Measurements from ENCODE around the gene PTPRO.

Gene PTPRO

DNA sequence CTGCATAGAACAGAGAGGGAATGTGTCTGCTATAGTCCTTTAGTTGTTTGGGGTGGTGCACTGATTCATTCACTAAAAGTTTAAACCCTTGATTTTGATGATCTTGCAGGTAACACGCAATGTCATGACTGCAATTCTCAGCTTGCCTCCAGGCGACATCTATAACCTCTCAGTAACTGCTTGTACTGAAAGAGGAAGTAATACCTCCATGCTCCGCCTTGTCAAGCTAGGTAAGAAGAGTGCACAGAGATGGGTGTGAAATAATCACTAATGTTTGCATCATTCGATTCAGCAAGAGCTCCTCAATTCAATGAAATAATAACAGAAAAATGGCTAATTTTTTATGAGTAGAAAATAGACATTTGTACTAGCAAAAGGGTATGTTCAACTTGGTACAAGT lies 203.7 kb downstream of the PTPRO start:
- no peak for DNase-seq (ENCODE audit: low read depth)

- no peak for DNase-seq (ENCODE audit: low read depth)
Measured at GRCh38 chr12:15527201-15528080, 205.1 kb downstream of the PTPRO start.

GRCh38 chr12:15528666-15529065 lies 206.4 kb downstream of the PTPRO start:
- no peak for DNase-seq (ENCODE audit: low read depth)

- DNase-seq (ENCODE audit: low read depth): no peak
Measured at GRCh38 chr12:15530361-15530760, 208.1 kb downstream of the PTPRO start.

DNA sequence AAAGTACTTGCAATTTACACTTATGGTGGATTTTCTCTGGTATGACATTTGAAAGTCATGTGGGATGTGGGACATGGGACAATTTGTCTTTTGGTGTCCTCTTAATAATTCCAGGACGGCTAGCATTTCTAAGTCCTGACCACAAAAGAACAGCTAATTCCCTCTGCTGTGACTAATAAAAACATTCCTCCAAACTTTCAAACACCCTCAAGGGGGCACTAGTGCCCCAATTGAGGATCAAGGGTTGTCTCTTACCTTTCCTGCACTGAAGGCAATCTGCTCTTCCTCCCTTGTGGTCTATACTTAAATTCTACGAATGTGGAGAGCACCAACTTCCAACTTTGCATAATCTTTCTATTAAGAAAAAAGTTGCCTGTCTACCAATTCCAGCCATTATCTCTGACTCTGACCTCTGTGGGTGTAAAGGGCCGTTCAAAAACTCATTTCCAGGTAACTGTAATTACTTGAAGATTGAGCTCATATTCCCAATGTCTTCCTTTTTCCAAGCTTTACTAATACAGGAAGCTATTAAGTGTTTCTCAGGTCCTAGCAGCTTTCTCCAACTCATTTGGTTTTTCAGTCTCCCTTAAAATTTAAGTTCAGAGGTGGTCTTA lies 210.2 kb downstream of the PTPRO start:
- DNase-seq (ENCODE audit: low read depth): peak; percentile 31

GRCh38 chr12:15534322-15534721 lies 212.0 kb downstream of the PTPRO start:
- peak; percentile 16 for DNase-seq (ENCODE audit: low read depth)

DNA sequence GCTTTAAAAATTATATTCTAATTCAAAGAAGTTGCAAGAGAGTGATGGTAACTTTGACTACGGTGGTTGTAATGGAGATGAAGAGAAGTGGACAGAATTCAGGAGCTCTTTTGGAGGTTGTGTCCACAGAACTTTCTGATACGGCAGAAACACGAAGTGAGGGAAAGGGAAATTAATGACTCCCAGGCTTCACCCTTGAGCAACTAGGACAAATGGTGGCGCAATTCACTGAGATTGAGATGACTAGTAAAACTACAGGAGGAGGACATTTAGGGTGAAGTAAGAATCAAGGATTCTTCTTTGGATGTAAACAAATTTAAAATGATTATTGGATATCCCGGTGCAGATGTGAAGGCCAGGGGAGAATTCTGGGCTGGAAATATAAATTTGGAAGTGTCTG lies 212.6 kb downstream of the PTPRO start:
- no peak for DNase-seq (ENCODE audit: low read depth)

- no peak for DNase-seq (ENCODE audit: low read depth)
Measured at GRCh38 chr12:15535352-15535781, 213.1 kb downstream of the PTPRO start.

GRCh38 chr12:15536446-15536845 lies 214.1 kb downstream of the PTPRO start:
- DNase-seq (ENCODE audit: low read depth): no peak

GRCh38 chr12:15538881-15539280 lies 216.6 kb downstream of the PTPRO start:
- DNase-seq (ENCODE audit: low read depth): no peak

DNA sequence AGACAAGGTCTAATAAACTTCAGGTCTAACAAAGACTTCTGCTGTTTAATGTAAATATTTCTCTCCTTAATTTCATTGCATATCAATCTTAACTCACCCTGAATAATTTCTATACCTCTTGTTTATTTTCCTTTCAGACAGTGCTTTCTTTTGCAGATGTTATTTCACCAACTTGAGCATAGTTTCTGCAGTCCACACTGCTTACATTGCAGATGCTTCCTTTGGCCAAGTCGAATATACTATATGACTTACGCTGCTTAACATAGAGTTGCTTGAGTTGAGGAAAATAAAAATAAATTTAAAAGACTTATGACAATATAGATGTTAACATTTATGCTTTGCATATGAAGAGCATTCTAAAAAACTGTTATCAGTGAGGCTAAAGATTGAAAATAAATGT lies 217.7 kb downstream of the PTPRO start:
- DNase-seq (ENCODE audit: low read depth): no peak

DNA sequence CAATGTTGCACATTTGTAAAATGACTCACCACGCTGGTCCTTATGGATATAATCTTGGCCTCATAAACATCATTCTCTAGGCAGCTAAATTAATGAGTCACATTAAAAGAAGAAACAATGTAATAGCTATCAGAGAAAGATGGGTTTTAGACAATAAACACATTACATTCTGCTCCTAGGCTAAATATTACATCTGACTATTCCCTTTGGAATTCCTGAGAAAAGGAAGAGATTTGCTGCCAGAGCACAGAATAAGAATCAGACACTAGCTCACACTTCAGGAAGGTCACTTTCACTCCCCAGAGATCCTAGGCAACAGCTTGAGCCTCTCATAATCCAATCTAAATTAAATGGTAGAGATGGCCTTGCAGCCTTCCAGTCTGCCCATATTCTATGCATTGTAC lies 218.2 kb downstream of the PTPRO start:
- DNase-seq (ENCODE audit: low read depth): no peak

DNA sequence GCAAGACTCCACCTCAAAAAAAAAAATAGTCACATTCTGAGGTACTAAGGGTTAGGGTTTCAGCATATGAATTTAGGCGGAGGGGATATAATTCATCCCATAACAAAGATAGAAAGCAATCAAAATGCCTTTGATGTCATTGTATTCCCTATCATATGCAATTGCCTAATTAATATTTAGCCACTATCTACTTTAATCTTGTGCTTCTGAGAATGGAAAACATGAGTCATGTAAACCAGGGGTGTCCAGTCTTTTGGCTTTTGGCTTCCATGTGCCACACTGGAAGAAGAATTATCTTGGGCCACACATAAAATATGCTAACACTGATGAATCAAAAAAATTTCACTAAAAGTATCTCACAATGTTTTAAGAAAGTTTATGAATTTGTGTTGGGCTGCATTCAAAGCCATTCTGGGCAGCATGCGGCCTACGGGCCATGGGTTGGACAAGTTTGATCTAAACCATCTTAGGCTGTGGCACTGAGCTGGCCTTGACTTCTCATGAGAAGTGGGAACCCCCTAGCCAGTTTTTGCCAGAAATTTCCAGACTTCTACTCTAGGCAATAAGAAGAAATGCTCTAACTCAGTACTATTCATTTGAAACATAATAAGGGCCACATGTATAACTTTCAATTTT lies 219.8 kb downstream of the PTPRO start:
- DNase-seq (ENCODE audit: low read depth): no peak

DNA sequence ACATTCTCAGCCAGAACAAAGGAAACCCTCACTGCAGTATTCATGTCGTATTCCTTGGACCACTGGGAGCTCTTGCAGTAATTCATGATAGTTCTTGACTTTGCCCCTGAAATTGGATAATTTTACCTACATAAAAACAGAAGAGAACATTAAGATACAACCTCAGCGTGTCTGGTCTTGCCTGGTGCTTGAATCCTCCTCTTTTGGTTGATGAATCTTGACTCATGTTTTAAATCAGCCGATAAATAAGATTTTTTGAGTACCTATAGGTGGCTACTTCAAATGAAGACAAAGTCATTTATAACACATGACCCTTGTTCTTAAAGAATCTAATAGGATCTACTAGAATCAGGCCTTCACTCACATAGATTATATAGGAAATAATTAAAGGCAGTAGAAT lies 221.0 kb downstream of the PTPRO start:
- DNase-seq (ENCODE audit: low read depth): no peak

DNA sequence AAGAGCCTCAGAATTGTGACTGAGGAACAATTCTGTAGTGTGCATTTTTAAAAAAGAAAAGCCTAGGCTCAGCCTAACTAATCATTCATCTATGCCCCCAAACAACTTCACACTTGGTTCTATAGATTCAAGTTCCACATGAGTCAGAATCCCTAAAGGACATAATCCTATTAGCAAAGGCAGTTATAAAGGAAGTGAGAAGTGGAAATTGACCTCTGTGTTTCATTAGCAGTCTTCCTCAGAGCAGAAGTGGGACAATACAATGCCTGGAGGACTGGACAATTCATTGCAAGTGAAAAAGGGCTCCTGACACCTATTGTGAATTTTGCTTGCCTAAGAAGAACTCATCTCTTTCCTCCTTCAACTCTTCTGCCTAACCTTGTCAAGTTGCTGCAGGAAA lies 222.3 kb downstream of the PTPRO start:
- no peak for DNase-seq (ENCODE audit: low read depth)

DNA sequence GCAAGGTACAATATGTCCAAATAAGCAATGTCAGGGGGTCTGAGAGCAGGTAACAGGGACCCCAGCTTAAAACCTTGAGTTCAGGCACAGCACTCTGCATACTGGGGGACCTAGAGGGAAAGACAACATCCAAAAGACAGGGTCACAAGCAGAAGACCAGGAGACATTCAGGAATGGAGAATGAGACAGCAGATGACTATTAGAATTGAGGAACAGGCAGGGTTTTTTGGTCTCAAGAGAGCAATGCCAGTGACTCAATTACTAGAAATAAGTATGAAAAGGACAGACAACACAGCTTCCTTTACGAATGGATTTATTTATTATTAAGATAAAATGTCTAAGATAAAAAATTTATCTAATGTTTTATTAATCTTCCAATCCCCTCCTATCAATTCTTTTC lies 223.0 kb downstream of the PTPRO start:
- no peak for DNase-seq (ENCODE audit: low read depth)

DNA sequence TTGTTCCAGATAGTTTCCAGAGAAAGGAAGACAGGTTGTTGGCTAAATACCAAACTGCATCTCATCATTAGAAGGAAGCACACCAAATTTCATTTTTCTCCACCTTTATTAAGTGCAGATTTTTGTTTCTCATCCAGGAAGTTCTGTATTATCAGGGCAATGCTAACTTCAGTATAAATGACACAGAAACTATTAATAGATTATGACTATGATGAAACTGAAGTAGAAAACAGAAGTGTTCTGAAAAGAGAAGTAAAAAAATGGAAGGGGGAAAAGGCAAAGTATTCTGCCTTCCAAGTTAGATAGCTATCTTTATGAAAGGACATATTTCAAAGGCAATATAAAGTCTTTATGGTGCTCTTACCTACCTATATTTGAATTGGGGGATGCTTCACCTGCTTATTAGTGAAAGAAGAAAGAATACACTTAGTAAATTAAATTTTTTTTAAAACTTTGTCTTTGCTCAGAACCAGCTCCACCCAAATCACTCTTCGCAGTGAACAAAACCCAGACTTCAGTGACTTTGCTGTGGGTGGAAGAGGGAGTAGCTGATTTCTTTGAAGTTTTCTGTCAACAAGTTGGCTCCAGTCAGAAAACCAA lies 223.9 kb downstream of the PTPRO start:
- no peak for DNase-seq (ENCODE audit: low read depth)

GRCh38 chr12:15547063-15547462 lies 224.8 kb downstream of the PTPRO start:
- DNase-seq (ENCODE audit: low read depth): no peak

DNA sequence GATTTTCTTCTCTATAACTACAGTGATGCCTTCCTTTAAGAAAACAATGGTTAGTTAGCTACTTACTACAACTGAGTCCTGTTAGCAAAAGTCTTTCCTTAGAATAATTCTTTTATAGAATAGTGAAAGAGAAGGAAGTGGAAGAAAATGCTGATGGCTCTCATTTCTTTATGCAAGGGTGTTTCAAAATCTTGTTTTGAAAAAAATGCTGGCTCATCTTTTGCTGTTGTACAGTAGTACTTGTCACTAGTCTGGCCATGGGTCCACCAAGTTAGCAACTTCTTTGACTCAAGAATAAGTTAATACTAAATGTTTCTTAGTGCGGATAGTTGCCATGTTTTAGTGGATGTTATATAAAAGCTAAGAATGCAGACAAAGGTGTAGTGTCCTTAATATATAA lies 225.4 kb downstream of the PTPRO start:
- DNase-seq (ENCODE audit: low read depth): no peak

DNA sequence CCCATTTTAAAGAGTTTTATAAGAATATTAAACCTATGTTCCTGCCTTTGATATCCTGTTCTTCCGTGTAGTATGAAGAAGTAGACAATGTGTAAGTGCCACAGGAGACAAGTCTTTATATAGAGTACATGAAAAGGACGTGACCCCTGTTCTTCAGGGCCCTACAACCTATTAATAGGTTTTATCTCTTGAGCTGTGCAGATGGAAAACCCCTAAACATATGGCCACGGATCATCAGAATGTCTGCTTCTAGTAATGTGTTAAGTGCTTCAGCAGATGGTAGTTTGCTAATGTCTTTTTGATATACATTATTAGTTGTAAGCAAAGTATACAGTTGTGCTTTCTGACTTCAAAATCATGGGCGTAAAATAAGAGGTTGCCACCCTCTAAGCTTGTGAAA lies 228.5 kb downstream of the PTPRO start:
- DNase-seq (ENCODE audit: low read depth): no peak

- DNase-seq (ENCODE audit: low read depth): no peak
Measured at GRCh38 chr12:15555446-15555845, 233.1 kb downstream of the PTPRO start.

DNA sequence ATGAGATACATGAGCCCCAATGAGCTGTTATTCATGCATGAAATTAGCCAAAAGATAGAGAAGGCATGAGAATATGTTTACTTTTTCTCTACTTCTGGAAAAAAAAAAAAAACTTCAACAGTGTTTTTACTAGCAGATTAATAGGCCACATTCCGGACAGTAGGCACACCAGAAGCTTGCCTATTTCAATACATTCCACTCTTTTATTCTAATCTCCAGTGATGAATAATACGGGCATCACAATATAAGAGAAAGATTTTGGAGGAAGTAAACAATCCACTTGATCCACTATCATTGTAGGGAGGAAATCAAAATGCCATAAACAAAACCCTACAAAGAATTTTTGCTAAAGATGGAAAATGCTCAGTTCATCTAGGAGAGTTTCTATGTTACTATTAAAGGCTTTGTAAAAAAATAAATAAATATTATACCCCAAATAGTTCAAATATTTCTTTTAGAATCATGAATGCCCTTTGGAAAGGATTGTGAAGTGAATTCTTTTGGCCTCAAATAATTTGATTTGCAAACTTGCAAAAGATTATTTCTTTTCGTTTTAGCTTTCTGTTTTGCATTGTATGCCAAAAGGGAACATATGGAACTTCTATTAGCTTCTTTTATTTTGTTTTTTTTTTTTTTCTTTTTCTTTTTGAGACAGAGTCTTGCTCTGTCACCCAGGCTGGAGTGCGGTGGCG lies 234.2 kb downstream of the PTPRO start:
- no peak for DNase-seq (ENCODE audit: low read depth)

Data from stimulated activated CD4-positive, alpha-beta T cell treated with anti-CD3 and anti-CD28 coated beads, Interleukin-2, amount 100 ng/mL, for 4 hours (primary cell).